Gastroesophageal sphincter (tissue), 3 donors: ENCODE data around the gene KRTAP5-11.
"Not testable (repeated sequence)": the region's sequence is repeated elsewhere in the genome, so short reads cannot be mapped to it uniquely, and the experiment has no call there.

ENCODE experiments used
- EP300 ChIP-seq: sonication (generic); formaldehyde crosslinking; IDR thresholded peaks from one replicate; pipeline ENCODE4 v1.6.1; 2017; ENCODE audit warnings: antibody characterized with exemption, mild to moderate bottlenecking
- TF ChIP-seq, protein P1 (sequence below), 4 experiments: fragments of 200-600 bp in 2 of 4; fragments of 450-650 bp in 2 of 4; sonication (generic) in 1 of 4; IDR thresholded peaks; one replicate each; pipeline ENCODE4 v1.5.1; 2017 to 2019; ENCODE audit warnings: antibody characterized with exemption in 4 of 4, mild to moderate bottlenecking in 2 of 4, moderate library complexity in 2 of 4

DNA sequence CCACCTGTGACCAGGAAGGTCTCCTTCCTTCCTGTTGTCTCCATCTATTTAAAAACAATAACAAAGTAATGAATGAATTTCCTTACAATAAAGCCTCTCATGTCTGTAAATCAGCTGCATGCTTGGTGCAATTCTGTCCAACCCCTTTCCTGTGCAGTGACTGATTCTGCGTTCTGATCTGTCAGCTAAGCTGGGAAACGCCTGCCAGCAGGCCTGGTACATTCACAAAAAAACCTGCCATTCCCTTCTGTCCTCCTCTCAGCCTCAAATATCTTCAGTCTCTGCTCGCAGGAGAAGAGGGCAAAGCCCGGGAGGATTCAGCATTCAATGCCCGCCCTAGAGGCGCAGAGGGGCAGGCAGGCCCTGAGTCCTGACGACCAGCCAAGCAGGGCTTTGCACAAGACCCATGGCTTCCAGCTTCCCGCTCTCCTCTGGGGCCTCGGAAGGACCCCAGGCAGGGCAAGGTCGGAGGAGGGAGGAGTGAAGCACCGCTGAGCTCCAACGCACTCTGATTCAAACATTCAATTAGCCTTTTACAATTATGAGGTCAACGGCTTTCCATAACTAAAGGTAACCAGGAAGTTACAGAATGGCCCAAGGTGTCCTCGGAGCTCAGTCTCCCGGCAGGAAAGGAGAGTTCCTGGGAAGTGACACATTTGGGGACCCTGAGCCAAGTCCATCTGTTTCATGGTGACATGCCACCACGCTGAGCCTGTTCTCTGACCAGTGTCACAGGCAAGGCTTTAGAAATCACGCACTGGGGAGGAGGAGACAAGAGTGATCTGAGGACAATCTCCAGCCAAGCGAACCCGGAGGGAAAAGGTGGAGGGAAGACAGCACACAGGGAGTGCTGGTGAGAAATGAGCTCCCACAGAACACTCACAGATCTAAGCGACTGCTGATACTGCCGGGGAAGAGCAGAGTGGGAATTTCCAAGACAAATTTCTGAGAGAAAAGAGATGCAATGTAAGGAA lies 15.8 kb downstream of the KRTAP5-11 start:
- TF ChIP-seq, protein P1, sequence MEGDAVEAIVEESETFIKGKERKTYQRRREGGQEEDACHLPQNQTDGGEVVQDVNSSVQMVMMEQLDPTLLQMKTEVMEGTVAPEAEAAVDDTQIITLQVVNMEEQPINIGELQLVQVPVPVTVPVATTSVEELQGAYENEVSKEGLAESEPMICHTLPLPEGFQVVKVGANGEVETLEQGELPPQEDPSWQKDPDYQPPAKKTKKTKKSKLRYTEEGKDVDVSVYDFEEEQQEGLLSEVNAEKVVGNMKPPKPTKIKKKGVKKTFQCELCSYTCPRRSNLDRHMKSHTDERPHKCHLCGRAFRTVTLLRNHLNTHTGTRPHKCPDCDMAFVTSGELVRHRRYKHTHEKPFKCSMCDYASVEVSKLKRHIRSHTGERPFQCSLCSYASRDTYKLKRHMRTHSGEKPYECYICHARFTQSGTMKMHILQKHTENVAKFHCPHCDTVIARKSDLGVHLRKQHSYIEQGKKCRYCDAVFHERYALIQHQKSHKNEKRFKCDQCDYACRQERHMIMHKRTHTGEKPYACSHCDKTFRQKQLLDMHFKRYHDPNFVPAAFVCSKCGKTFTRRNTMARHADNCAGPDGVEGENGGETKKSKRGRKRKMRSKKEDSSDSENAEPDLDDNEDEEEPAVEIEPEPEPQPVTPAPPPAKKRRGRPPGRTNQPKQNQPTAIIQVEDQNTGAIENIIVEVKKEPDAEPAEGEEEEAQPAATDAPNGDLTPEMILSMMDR (IDR thresholded peaks at IDR 0.05): not testable (repeated sequence)
- TF ChIP-seq EP300: not testable (repeated sequence)
